Measurements from ENCODE around the gene ZNF555. TPM values are rescaled to one million over a fixed set of nuclear protein-coding genes. Genes with fewer than 3 reads are reported as not detected.

Gene ZNF555
- total RNA-seq, 1 experiment from 2014 or later = 0.84 TPM

DNA sequence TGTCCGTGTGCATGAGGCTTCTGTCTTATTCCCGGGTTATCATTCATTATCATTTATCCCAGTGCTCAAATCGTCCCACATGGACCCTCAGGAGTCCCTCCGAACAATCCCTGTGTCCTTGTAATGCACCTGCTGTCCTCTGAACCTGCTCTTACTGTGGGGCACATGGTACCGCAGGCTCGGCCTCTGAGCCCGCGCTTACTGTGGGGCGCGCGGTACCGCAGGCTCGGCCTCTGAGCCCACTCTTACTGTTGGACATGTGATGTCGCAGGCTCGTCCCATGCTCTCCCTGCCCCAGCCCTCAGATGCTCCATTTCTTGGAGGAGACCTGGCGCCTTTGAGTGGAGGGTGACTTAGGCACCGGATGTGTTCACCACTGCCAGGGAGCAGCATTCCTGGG lies 38.4 kb upstream of the ZNF555 start:
- Histone ChIP-seq H3K4me2 (ENCODE audit: low read length) (no peak overlapping the region), H3K4me1 (ENCODE audit: insufficient read depth, low read length) (no peaks in the 10 kb centered on the region), H3F3A (ENCODE audit: low read length, unreplicated experiment) (no peaks in the 10 kb centered on the region), H4K20me1 (ENCODE audit: low read length) (no peaks in the 10 kb centered on the region), H3K4me3 (ENCODE audit: low read length) (no peak overlapping the region), H3K79me2 (ENCODE audit: low read length) (no peaks in the 10 kb centered on the region), H3K9me3 (ENCODE audit: low read length) (no peaks in the 10 kb centered on the region), H2AFZ (ENCODE audit: low read length) (no peak overlapping the region), H3K36me3 (ENCODE audit: low read depth, low read length) (no peaks in the 10 kb centered on the region; the same call in 1 of the 2 replicates), H3K27ac (ENCODE audit: low read length) (no peak overlapping the region), H3K9me2 (replicated peaks; ENCODE audit: low read length) (no peaks in the 10 kb centered on the region), H3K27me3 (ENCODE audit: low read length) (no peaks in the 10 kb centered on the region), H3K9ac (ENCODE audit: low read length) (no peak overlapping the region)
- ChIA-PET POLR2A (ENCODE audit: unreplicated experiment) (no interaction called here), CTCF (no interaction called here)
- TF ChIP-seq EZH2 (IDR thresholded peaks at IDR 0.05; ENCODE audit: low read length, unreplicated experiment) (no peak), EZH2phosphoT487 (IDR thresholded peaks at IDR 0.05; ENCODE audit: borderline replicate concordance, low read length) (no peak)
- TF ChIP-seq, protein P1, sequence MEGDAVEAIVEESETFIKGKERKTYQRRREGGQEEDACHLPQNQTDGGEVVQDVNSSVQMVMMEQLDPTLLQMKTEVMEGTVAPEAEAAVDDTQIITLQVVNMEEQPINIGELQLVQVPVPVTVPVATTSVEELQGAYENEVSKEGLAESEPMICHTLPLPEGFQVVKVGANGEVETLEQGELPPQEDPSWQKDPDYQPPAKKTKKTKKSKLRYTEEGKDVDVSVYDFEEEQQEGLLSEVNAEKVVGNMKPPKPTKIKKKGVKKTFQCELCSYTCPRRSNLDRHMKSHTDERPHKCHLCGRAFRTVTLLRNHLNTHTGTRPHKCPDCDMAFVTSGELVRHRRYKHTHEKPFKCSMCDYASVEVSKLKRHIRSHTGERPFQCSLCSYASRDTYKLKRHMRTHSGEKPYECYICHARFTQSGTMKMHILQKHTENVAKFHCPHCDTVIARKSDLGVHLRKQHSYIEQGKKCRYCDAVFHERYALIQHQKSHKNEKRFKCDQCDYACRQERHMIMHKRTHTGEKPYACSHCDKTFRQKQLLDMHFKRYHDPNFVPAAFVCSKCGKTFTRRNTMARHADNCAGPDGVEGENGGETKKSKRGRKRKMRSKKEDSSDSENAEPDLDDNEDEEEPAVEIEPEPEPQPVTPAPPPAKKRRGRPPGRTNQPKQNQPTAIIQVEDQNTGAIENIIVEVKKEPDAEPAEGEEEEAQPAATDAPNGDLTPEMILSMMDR (conservative IDR thresholded peaks at IDR 0.05; ENCODE audit: low read depth, low read length) = no peak
- no TSS peak for BruUV-seq (replicated peaks)
- intact Hi-C loops (cut with micrococcal nuclease) = no loop called here
- ATAC-seq (no peak), DNase-seq (no peak)

DNA sequence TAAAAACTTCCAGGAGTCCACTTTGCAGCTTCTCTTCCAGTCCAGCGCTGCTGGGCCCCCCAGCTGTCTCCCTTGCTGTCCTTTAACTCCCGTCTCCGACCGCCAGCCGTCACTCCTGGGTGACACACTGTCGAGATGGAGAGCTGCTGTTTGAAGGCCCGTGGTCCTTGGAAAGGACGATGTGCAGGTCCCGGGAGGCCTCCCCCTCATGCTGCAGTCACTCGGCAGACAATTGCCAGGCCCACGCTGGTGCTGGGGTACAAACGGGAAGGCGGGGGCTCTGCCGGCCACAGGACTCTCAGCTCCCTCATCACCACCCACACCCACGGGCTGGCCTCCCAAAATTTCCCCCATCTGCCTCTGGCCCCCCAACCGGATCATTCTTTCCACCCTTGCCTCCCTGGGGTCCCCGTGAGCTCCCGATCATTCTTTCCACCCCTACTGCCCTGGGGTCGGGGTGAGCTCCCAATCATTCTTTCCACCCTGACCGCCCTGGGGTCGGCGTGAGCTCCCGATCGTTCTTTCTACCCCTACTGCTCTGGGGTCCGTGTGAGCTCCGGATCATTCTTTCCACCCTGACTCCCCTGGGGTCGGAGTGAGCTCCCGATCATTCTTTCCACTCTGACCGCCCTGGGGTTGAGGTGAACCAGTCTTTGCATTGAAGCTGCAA lies 37.7 kb upstream of the ZNF555 start:
- H3K9me3 ChIP-seq (ENCODE audit: low read length) = no peaks in the 10 kb centered on the region
- H3K9ac ChIP-seq (ENCODE audit: low read length) = no peak overlapping the region
- H3K9me2 ChIP-seq (replicated peaks; ENCODE audit: low read length) = no peaks in the 10 kb centered on the region
- no peaks in the 10 kb centered on the region for H3K27me3 ChIP-seq (ENCODE audit: low read length)
- no peaks in the 10 kb centered on the region for H3K4me1 ChIP-seq (ENCODE audit: insufficient read depth, low read length)
- ChIA-PET CTCF (no interaction called here), POLR2A (ENCODE audit: unreplicated experiment) (interaction anchor here (1.0 kb wide), 1 partner anchor 68 kb away, joined by 5 read pairs; no protein-coding TSS in a partner anchor)
- ATAC-seq (no peak), DNase-seq (no peak)
- intact Hi-C loops (cut with micrococcal nuclease) = no loop called here
- no TSS peak for BruUV-seq (replicated peaks)
- no peak for TF ChIP-seq EZH2 (IDR thresholded peaks at IDR 0.05; ENCODE audit: low read length, unreplicated experiment)
- no peak for TF ChIP-seq EZH2phosphoT487 (IDR thresholded peaks at IDR 0.05; ENCODE audit: borderline replicate concordance, low read length)
- no peaks in the 10 kb centered on the region for H3F3A ChIP-seq (ENCODE audit: low read length, unreplicated experiment)
- no peaks in the 10 kb centered on the region for H4K20me1 ChIP-seq (ENCODE audit: low read length)
- H3K4me2 ChIP-seq (ENCODE audit: low read length) = no peak overlapping the region
- H3K4me3 ChIP-seq (ENCODE audit: low read length) = no peak overlapping the region
- no peaks in the 10 kb centered on the region; the same call in 1 of the 2 replicates for H3K36me3 ChIP-seq (ENCODE audit: low read depth, low read length)
- H2AFZ ChIP-seq (ENCODE audit: low read length) = no peak overlapping the region
- H3K27ac ChIP-seq (ENCODE audit: low read length) = no peak overlapping the region
- no peaks in the 10 kb centered on the region for H3K79me2 ChIP-seq (ENCODE audit: low read length)

DNA sequence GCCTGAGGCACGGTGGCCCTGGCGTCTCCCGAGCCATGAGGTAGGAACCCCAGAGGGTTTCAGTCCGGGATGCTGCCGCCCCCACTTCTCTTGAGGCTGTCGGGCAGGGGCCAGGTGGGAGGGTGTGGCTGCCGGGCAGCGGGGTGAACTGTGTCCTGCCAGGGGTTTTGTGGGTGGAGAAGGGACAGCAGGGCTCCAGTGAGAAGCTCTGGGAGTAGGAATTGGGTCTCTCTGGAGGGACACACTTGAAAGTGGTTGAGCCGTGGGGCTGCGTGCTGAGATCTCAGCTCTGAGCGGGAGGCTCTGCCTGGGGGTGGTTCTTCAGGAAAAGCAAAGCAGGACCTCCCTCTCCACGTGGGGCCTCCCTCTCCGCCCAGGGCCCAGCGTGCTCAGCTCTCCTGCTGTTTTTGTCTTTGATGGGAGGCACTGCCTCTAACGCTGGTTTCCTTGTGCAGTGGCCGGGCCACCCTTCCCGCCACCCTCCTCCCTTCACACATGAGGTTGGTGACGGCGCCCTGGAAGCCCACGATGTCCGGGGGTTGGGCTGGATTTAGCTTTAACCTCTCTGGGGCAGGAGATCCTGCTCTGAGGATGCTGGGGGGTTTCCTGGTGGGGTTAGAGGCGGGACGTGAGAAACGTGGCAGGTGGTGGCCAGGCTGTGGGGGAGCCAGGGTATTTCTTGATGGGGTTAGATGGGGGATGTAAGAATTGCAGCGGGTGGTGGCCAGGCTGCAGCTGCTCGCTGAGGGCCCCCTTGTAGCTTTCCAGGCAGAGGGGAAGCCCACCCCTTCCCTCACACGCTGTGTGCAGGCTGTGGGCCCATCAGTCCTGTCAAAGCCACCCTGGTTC lies 36.9 kb upstream of the ZNF555 start:
- Histone ChIP-seq H3K9me3 (ENCODE audit: low read length) (no peaks in the 10 kb centered on the region), H3K27me3 (ENCODE audit: low read length) (no peaks in the 10 kb centered on the region), H3K9ac (ENCODE audit: low read length) (no peak overlapping the region), H3K27ac (ENCODE audit: low read length) (no peak overlapping the region), H4K20me1 (ENCODE audit: low read length) (no peaks in the 10 kb centered on the region), H3K4me1 (ENCODE audit: insufficient read depth, low read length) (no peaks in the 10 kb centered on the region), H3K79me2 (ENCODE audit: low read length) (no peaks in the 10 kb centered on the region), H3K4me2 (ENCODE audit: low read length) (no peak overlapping the region), H3K4me3 (ENCODE audit: low read length) (no peak overlapping the region), H3K9me2 (replicated peaks; ENCODE audit: low read length) (no peaks in the 10 kb centered on the region), H2AFZ (ENCODE audit: low read length) (no peak overlapping the region), H3F3A (ENCODE audit: low read length, unreplicated experiment) (no peaks in the 10 kb centered on the region), H3K36me3 (ENCODE audit: low read depth, low read length) (no peaks in the 10 kb centered on the region; the same call in 1 of the 2 replicates)
- ATAC-seq = no peak
- no TSS peak for BruUV-seq (replicated peaks)
- DNase-seq = no peak
- intact Hi-C loops (cut with micrococcal nuclease) = no loop called here
- ChIA-PET CTCF (no interaction called here), POLR2A (ENCODE audit: unreplicated experiment) (interaction anchor here (1.0 kb wide), 1 partner anchor 69 kb away, joined by 5 read pairs; no protein-coding TSS in a partner anchor)
- no peak for TF ChIP-seq EZH2 (IDR thresholded peaks at IDR 0.05; ENCODE audit: low read length, unreplicated experiment)
- no peak for TF ChIP-seq EZH2phosphoT487 (IDR thresholded peaks at IDR 0.05; ENCODE audit: borderline replicate concordance, low read length)
- TF ChIP-seq, protein P1 (conservative IDR thresholded peaks at IDR 0.05; ENCODE audit: low read depth, low read length) = no peak
